ENCODE measurements around the gene TGM2.

The TGM2 gene

DNA sequence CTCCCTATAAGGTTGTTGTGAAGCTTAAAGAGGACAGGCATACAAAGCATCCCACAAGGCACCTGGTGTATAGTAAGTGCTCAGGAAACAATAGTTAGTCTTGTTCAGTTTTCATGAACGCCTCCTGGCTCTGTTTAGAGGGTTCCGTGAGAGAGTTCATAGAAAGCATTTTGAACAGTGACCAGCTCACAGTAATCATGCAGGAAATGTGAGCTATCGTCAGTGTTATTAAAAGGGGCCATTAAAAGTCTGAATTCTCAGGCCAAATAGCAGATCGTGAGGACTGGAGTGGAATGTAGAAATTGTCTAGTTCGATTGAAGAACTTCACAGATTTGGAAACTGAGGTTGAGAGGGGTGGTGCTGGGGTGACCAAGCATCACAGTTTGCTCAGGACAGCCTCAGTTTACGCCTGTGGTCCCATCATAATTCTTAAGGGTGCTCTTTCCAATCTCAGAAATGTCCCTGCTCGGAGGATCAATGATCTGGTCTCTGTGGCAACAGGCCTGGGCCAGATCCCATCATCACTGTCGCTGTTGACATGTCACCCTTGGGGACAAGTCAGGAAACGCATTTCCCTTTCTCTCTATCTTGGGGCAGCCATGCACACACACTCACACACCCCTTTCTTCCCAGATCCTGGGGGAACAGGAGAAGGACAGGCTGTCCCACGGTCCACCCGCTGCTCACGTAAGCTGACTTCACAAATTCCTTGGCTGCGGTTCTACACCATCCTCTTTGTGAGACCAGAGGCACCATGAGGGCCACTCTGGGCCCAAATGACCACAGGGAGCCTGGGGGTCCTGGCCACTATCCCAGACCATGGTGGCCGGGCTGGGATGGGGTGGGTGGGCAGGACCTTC, 7.2 kb downstream of the TGM2 start:
- TF ChIP-seq, protein P1, sequence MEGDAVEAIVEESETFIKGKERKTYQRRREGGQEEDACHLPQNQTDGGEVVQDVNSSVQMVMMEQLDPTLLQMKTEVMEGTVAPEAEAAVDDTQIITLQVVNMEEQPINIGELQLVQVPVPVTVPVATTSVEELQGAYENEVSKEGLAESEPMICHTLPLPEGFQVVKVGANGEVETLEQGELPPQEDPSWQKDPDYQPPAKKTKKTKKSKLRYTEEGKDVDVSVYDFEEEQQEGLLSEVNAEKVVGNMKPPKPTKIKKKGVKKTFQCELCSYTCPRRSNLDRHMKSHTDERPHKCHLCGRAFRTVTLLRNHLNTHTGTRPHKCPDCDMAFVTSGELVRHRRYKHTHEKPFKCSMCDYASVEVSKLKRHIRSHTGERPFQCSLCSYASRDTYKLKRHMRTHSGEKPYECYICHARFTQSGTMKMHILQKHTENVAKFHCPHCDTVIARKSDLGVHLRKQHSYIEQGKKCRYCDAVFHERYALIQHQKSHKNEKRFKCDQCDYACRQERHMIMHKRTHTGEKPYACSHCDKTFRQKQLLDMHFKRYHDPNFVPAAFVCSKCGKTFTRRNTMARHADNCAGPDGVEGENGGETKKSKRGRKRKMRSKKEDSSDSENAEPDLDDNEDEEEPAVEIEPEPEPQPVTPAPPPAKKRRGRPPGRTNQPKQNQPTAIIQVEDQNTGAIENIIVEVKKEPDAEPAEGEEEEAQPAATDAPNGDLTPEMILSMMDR (IDR thresholded peaks at IDR 0.05), result no peak

GRCh38 chr20:38156888-38157634, 8.0 kb downstream of the TGM2 start:
- TF ChIP-seq, protein P1 (IDR thresholded peaks at IDR 0.05), result no peak

DNA sequence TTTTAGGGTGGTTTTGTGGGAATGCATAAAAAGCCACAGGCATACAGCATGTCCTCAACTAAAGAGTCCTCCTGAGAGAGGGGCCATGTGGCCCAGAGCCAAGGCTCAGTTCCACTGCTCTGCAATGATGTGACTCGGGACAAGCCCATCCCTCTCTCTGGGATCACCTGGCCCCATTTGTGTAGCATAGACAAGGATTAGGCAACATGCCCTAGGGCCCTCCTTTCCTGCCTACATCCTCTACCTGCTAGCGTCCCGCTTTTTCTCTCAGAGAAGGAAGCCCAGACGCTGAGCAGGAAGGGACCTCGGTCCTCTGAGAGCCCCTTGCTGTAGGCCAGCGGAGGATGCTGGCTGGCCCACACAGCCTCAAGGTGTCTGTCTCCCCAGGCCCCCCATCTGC, 8.8 kb downstream of the TGM2 start:
- TF ChIP-seq, protein P1 (IDR thresholded peaks at IDR 0.05), result no peak

GRCh38 chr20:38155811-38156210, 9.3 kb downstream of the TGM2 start:
- TF ChIP-seq, protein P1 (IDR thresholded peaks at IDR 0.05), result no peak

DNA sequence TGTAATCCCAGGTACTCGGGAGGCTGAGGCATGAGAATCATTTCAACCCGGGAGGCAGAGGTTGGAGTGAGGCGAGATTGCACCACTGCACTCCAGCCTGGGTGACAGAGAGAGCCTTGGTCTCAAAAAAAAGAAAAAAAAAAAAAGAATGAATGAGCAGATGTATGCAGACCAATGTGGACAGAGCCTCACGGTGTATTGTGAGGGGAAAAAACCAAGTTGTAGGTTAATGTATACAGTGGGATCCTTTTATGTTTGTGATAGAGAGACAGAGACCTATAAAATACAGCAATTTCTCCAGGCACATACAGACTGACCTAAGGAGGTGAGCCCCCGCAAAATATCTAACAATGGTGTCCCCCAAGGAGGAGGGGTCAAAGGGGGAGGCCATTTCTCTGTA, 11.7 kb downstream of the TGM2 start:
- TF ChIP-seq, protein P1 (IDR thresholded peaks at IDR 0.05), result no peak

DNA sequence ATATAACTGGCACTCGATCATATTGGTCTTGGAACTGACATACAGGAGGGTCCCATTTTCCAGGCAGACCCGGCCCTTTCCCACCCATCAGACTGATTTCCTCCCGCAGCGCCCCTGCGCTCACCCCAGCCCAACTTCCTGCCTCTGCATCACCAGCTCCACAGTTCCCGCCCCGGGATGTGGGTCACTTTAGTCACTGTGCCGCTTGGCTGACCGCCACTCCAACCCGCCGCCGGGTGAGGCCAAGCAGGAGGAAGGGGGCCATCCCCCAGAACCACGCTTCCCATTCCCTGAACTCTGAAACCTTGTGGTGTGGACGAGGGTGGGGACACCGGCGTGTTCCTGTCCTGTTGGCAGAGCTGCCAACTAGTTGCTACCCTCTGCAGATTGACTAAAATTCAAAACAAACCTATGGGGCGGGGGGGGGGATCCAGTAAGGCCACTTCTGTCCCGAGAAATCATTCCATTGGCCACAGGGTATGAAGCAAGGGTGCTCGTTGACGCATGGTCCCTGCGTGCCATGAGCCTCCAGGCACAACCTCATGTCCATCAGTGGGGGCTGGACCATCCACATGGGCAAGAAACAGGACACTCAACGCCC, 12.3 kb downstream of the TGM2 start:
- TF ChIP-seq, protein P1 (IDR thresholded peaks at IDR 0.05), result no peak

DNA sequence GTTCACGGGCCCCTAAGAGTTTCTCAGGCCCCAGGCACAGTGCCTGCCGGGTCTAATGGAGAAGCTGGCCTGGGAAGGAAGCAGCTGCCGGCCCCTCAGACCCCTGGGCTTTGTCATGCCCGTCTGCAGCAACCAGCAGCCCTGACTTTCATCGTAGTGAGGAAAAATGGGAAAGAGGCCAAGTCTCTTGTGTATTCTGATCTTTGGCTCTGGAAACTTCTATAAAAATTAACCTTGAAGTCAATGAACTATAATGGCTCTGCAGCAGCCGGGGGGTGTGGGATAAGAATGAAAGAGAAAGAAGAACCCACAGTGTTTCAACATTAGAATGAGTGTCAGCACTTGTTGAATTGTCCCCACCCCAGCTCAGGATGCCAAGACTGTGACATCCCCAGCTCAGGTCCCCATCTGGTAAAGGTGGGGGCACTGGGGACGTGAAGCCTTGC, 12.9 kb downstream of the TGM2 start:
- TF ChIP-seq, protein P1 (IDR thresholded peaks at IDR 0.05), result no peak
